OCI-LY1 (cell line): Measurements from ENCODE around the gene ADSL.

ENCODE experiments used
- CTCF ChIP-seq: fragments of 200-600 bp; sonication (generic), shearing (Covaris generic); IDR thresholded peaks from 2 replicates; pipeline ENCODE4 v1.5.1; 2017; ENCODE audit warnings: mild to moderate bottlenecking, antibody characterized with exemption, low read length, moderate library complexity, mixed read lengths
- EZH2 ChIP-seq: fragments of 200-600 bp; sonication (generic), shearing (Covaris generic); IDR thresholded peaks from 2 replicates; pipeline ENCODE4 v1.8.0; 2017; ENCODE audit warnings: borderline replicate concordance, mixed run types, mild to moderate bottlenecking, antibody characterized with exemption, low read length, moderate library complexity, mixed read lengths

- TF ChIP-seq EZH2 (no peak), CTCF (no peak)
Measured at GRCh38 chr22:40330615-40331014, 15.7 kb upstream of the ADSL start.
